GM12873 (cell line): ENCODE results near the gene U2AF1.
"Not testable (repeated sequence)": the region's sequence is repeated elsewhere in the genome, so short reads cannot be mapped to it uniquely, and the experiment has no call there.

ENCODE experiments used
- CTCF ChIP-seq: IDR thresholded peaks from 2 replicates; pipeline ENCODE4 v1.5.1; 2012; ENCODE audit warnings: low read depth, mild to moderate bottlenecking, moderate library complexity, low read length, control low read depth; ENCODE audit not compliant: insufficient read depth; ENCODE audit errors: missing control alignments

U2AF1 gene

GRCh38 chr21:43106965-43107793, at the start of gene U2AF1:
TSS of gene U2AF1 (minus strand) at chr21:43107570. CDS start at chr21:43107494, 76 bp downstream.
- not testable (repeated sequence) for TF ChIP-seq CTCF

GRCh38 chr21:43075170-43076022, 32.0 kb downstream of the U2AF1 start, which contains the start of gene CBS:
TSS of gene CBS (minus strand) at chr21:43075835. CDS start at chr21:43072193, 3,642 bp downstream.
- TF ChIP-seq CTCF: not testable (repeated sequence)
